Endothelial cell of umbilical vein (primary cell): ENCODE data around the gene VAC14. TPM values are rescaled to one million over a fixed set of nuclear protein-coding genes. Genes with fewer than 3 reads are reported as not detected.

Source experiments
- BruUV-seq: library from RNA; stranded (reverse); fragments of 400-500 nt; replicated peaks from 2 replicates; lab custom pipeline; 2021; lab: Mats Ljungman, UMichigan
- CTCF ChIA-PET: fragments of 300-600, 350-600 bp; sonication (Branson Sonifier 250); formaldehyde crosslinking; loops from one replicate; lab custom pipeline; 2021; ENCODE audit warnings: antibody characterized with exemption, inconsistent platforms; lab: Charles Lee
- POLR2A ChIA-PET: fragments of 300-600, 350-600 bp; sonication (Branson Sonifier 250); formaldehyde crosslinking; loops from one replicate; lab custom pipeline; 2021; ENCODE audit warnings: antibody characterized with exemption, inconsistent platforms; lab: Charles Lee
- DNase-seq: peaks from one replicate; pipeline ENCODE4 v3.0.0-alpha.2; 2011; ENCODE audit warnings: low read depth, low spot score
- FAIRE-seq: peaks from 2 replicates; lab custom pipeline; 2011; peaks lifted over from hg19 to GRCh38; lab: Jason Lieb, UNC
- H2AFZ ChIP-seq: 2 replicates; pipeline ENCODE4 v1.6.0; 2012; ENCODE audit warnings: low read depth, low read length, control low read depth, inconsistent platforms
- H3K27ac ChIP-seq: 2 replicates; pipeline ENCODE4 v1.5.1; 2011; ENCODE audit warnings: low read depth, mild to moderate bottlenecking, control low read depth, low read length, moderate library complexity; ENCODE audit not compliant: insufficient read depth
- H3K27me3 ChIP-seq, 2 experiments: 2 replicates each; pipeline versions ENCODE4 v1.6.0 to v1.6.1; 2011; ENCODE audit warnings: low read length in 2 of 2, mixed read lengths in 1 of 2; ENCODE audit not compliant: control insufficient read depth in 2 of 2, insufficient read depth in 2 of 2
- H3K36me3 ChIP-seq, 2 experiments: 2 replicates in 1 of 2; 3 replicates in 1 of 2; pipeline ENCODE4 v1.5.1; 2011; ENCODE audit warnings: low read length in 2 of 2, mild to moderate bottlenecking in 1 of 2, moderate library complexity in 1 of 2; ENCODE audit not compliant: control insufficient read depth in 2 of 2, insufficient read depth in 2 of 2; ENCODE audit errors: extremely low read depth in 1 of 2
- H3K4me1 ChIP-seq: 3 replicates; pipeline ENCODE4 v1.5.1; 2011; ENCODE audit warnings: mild to moderate bottlenecking, low read length; ENCODE audit not compliant: control insufficient read depth, insufficient read depth; ENCODE audit errors: extremely low read depth
- H3K4me2 ChIP-seq: 2 replicates; pipeline ENCODE4 v1.6.1; 2011; ENCODE audit warnings: low read length, control low read depth, mixed read lengths; ENCODE audit not compliant: insufficient read depth
- H3K4me3 ChIP-seq, 3 experiments: fragments of 200-600 bp in 1 of 3; sonication (generic), shearing (Covaris generic) in 1 of 3; replicated peaks in 1 of 3; 2 replicates each; pipeline ENCODE4 v1.5.1; 2011 to 2016; ENCODE audit warnings: control low read depth in 3 of 3, low read length in 3 of 3, mild to moderate bottlenecking in 2 of 3, inconsistent platforms in 1 of 3, low read depth in 1 of 3, moderate library complexity in 1 of 3; ENCODE audit not compliant: insufficient read depth in 1 of 3
- H3K79me2 ChIP-seq: 2 replicates; pipeline ENCODE4 v1.6.0; 2012; ENCODE audit warnings: low read length, inconsistent platforms; ENCODE audit not compliant: control insufficient read depth, insufficient read depth
- H3K9ac ChIP-seq: replicated peaks from 2 replicates; pipeline ENCODE3; 2011; ENCODE audit warnings: low read length, control low read depth; ENCODE audit not compliant: insufficient read depth; ENCODE audit errors: extremely low read depth
- H3K9me1 ChIP-seq: replicated peaks from 3 replicates; pipeline ENCODE4 v1.6.0; 2011; ENCODE audit warnings: mild to moderate bottlenecking, low read length; ENCODE audit not compliant: control insufficient read depth, insufficient read depth; ENCODE audit errors: extremely low read depth
- H3K9me3 ChIP-seq: replicated peaks from 2 replicates; pipeline ENCODE4 v1.5.1; 2012; ENCODE audit warnings: low read length, inconsistent platforms; ENCODE audit not compliant: control insufficient read depth, insufficient read depth
- H4K20me1 ChIP-seq: replicated peaks from 2 replicates; pipeline ENCODE3; 2011; ENCODE audit warnings: mild to moderate bottlenecking, low read length; ENCODE audit not compliant: control insufficient read depth, insufficient read depth; ENCODE audit errors: extremely low read depth
- EZH2 ChIP-seq: IDR thresholded peaks from 2 replicates; pipeline ENCODE4 v1.6.1; 2012; ENCODE audit warnings: borderline replicate concordance, low read depth, mild to moderate bottlenecking, moderate library complexity, low read length, inconsistent platforms; ENCODE audit not compliant: severe bottlenecking
- dilution Hi-C: fragments of 300-500 bp; cut with MboI; formaldehyde crosslinking; loops from one replicate; pipeline ENCODE4 v1.15.0; 2019; ENCODE audit warnings: low sequenced_read_pairs; ENCODE audit not compliant: extremely low pct_ligation_motif_present
- intact Hi-C: fragments of 100-400 bp; cut with micrococcal nuclease; formaldehyde crosslinking; loops from one replicate; pipeline ENCODE4 v1.10.0; 2022
- polyA plus RNA-seq, 4 experiments: library from polyadenylated mRNA; depleted of rRNA in 3 of 4; stranded (reverse) in 3 of 4; unstranded in 1 of 4; fragments of >200 nt; gene quantifications; 2 replicates each; pipeline versions ENCODE4 v1.2.1 to v1.2.3, GENCODE V29; 2011 to 2012; ENCODE audit warnings: missing spikeins in 1 of 4
- total RNA-seq: library from RNA; stranded (reverse); gene quantifications from 2 replicates; pipeline ENCODE4 v1.2.3, GENCODE V29; 2021
- TF ChIP-seq, protein P1 (sequence below), 2 donors: IDR thresholded peaks; 1 replicate in 1 of 2; 2 replicates in 1 of 2; pipeline ENCODE4 v1.5.1; 2011; ENCODE audit warnings: low read length in 2 of 2, mild to moderate bottlenecking in 2 of 2, moderate library complexity in 2 of 2, control low read depth in 1 of 2, inconsistent platforms in 1 of 2, low read depth in 1 of 2; ENCODE audit not compliant: insufficient read depth in 1 of 2; ENCODE audit errors: extremely low read depth in 1 of 2

The VAC14 gene
- total and polyA plus RNA-seq, 2 donors (not counting 3 experiments of a cell fraction or from before 2014, with no cell fraction given) = 37.6 to 57.9 TPM

GRCh38 chr16:70738083-70738977, 62.6 kb downstream of the VAC14 start:
- intact Hi-C loops = loop anchor here (1.0 kb wide), 3 partner anchors 33 to 58 kb away; no protein-coding TSS in a partner anchor
- no peaks in the 10 kb centered on the region for H4K20me1 ChIP-seq
- BruUV-seq = no TSS peak
- no peaks in the 10 kb centered on the region for H3K79me2 ChIP-seq
- no peaks in the 10 kb centered on the region for H3K36me3 ChIP-seq
- no peak overlapping the region for H3K4me2 ChIP-seq
- DNase-seq = peak; percentile 58
- no peak overlapping the region for H3K9ac ChIP-seq
- no peaks in the 10 kb centered on the region for H3K27me3 ChIP-seq
- peaks cover 3% of the 10 kb centered on the region for H3K4me1 ChIP-seq
- no peaks in the 10 kb centered on the region for H3K9me3 ChIP-seq
- no peaks in the 10 kb centered on the region for H3K9me1 ChIP-seq
- no peak overlapping the region for H2AFZ ChIP-seq
- ChIA-PET CTCF (interaction anchor here (0.6 to 3.4 kb wide), 28 partner anchors 8 to 229 kb away, joined by 3 to 54 read pairs (median 5); partner anchors contain the start of genes COG4 and MTSS2), POLR2A (interaction anchor here (1.1 kb wide), 1 partner anchor 43 kb away, joined by 3 read pairs; no protein-coding TSS in a partner anchor)
- FAIRE-seq = no peak
- no peak overlapping the region for H3K27ac ChIP-seq
- H3K4me3 ChIP-seq = no peak overlapping the region
- dilution Hi-C loops = no loop called here
- TF ChIP-seq, protein P1, sequence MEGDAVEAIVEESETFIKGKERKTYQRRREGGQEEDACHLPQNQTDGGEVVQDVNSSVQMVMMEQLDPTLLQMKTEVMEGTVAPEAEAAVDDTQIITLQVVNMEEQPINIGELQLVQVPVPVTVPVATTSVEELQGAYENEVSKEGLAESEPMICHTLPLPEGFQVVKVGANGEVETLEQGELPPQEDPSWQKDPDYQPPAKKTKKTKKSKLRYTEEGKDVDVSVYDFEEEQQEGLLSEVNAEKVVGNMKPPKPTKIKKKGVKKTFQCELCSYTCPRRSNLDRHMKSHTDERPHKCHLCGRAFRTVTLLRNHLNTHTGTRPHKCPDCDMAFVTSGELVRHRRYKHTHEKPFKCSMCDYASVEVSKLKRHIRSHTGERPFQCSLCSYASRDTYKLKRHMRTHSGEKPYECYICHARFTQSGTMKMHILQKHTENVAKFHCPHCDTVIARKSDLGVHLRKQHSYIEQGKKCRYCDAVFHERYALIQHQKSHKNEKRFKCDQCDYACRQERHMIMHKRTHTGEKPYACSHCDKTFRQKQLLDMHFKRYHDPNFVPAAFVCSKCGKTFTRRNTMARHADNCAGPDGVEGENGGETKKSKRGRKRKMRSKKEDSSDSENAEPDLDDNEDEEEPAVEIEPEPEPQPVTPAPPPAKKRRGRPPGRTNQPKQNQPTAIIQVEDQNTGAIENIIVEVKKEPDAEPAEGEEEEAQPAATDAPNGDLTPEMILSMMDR (IDR thresholded peaks at IDR 0.05; ENCODE audit: extremely low read depth in 1 of 2, insufficient read depth in 1 of 2, low read depth in 1 of 2, low read length in 2 of 2) = peak; percentile 58 to 85
- no peak for TF ChIP-seq EZH2
